SJSA1 (cell line): ENCODE measurements around the gene FBXL19. TPM values are rescaled to one million over a fixed set of nuclear protein-coding genes. Genes with fewer than 3 reads are reported as not detected.

ENCODE experiments used
- DNase-seq, 2 experiments: peaks; one replicate each; pipeline ENCODE4 v3.0.0-alpha.2; 2015 to 2020; ENCODE audit warnings: low spot score in 2 of 2, low read depth in 1 of 2
- H3K27ac ChIP-seq: fragments of 250-450 bp; sonication (Bioruptor Pico); 2 replicates; pipeline ENCODE4 v1.5.1; 2020; ENCODE audit warnings: mild to moderate bottlenecking, moderate library complexity
- H3K27me3 ChIP-seq: fragments of 250-450 bp; sonication (Bioruptor Pico); replicated peaks from 2 replicates; pipeline ENCODE4 v1.5.1; 2020; ENCODE audit warnings: mild to moderate bottlenecking, moderate library complexity
- H3K36me3 ChIP-seq: fragments of 250-450 bp; sonication (Bioruptor Pico); 2 replicates; pipeline ENCODE4 v1.5.1; 2020; ENCODE audit warnings: mild to moderate bottlenecking
- H3K4me1 ChIP-seq: fragments of 250-450 bp; sonication (Bioruptor Pico); replicated peaks from 2 replicates; pipeline ENCODE4 v1.6.1; 2021; ENCODE audit warnings: mild to moderate bottlenecking
- H3K4me3 ChIP-seq: fragments of 250-450 bp; sonication (Bioruptor Pico); 2 replicates; pipeline ENCODE4 v1.5.1; 2020; ENCODE audit warnings: mild to moderate bottlenecking
- H3K9me3 ChIP-seq: fragments of 250-450 bp; sonication (Bioruptor Pico); replicated peaks from 2 replicates; pipeline ENCODE4 v1.5.1; 2020; ENCODE audit warnings: mild to moderate bottlenecking
- total RNA-seq: library from RNA; depleted of rRNA; stranded (reverse); fragments of >200 nt; shearing (Covaris generic); gene quantifications from 2 replicates; pipeline ENCODE4 v1.2.3, GENCODE V29; 2014; rRNA removed

Gene FBXL19
- 7.1 and 8.9 TPM in 2 replicates for total RNA-seq

GRCh38 chr16:30923554-30924075, at the start of gene FBXL19:
FBXL19 (plus strand) TSS chr16:30923572; CDS start chr16:30925755, 2,183 bp downstream.
- Histone ChIP-seq H3K27ac (peak within 1 kb of the TSS; percentile 80), H3K27me3 (no peaks in the 10 kb centered on the region), H3K4me1 (no peaks in the 10 kb centered on the region), H3K4me3 (peak within 1 kb of the TSS; percentile 57), H3K9me3 (no peaks in the 10 kb centered on the region), H3K36me3 (peaks cover 10% of the 10 kb centered on the region)
- DNase-seq, result no peak

- Histone ChIP-seq H3K9me3 (no peaks in the 10 kb centered on the region), H3K27me3 (no peaks in the 10 kb centered on the region), H3K27ac (peak overlapping the region; percentile 77), H3K4me1 (peaks cover 17% of the 10 kb centered on the region), H3K4me3 (peak overlapping the region; percentile 66), H3K36me3 (peaks cover 28% of the 10 kb centered on the region)
- no peak for DNase-seq
These were observed 49.0 kb upstream of the FBXL19 start for GRCh38 chr16:30874244-30874820.

- Histone ChIP-seq H3K4me3 (peak overlapping the region; percentile 66), H3K27me3 (no peaks in the 10 kb centered on the region), H3K4me1 (peaks cover 17% of the 10 kb centered on the region), H3K36me3 (peaks cover 29% of the 10 kb centered on the region), H3K27ac (peak overlapping the region; percentile 77), H3K9me3 (no peaks in the 10 kb centered on the region)
- DNase-seq, result peak; percentile 87 to 92
These were observed 48.3 kb upstream of the FBXL19 start for GRCh38 chr16:30874821-30875717.

- peaks cover 29% of the 10 kb centered on the region for H3K36me3 ChIP-seq
- H3K27me3 ChIP-seq, result no peaks in the 10 kb centered on the region
- H3K4me1 ChIP-seq, result peaks cover 17% of the 10 kb centered on the region
- DNase-seq, result peak in 1 of 2 experiments; percentile 8
- H3K27ac ChIP-seq, result peak overlapping the region; percentile 77
- H3K4me3 ChIP-seq, result peak overlapping the region; percentile 66
- H3K9me3 ChIP-seq, result no peaks in the 10 kb centered on the region
These were observed 47.2 kb upstream of the FBXL19 start for GRCh38 chr16:30875871-30876801.

- Histone ChIP-seq H3K27ac (no peak overlapping the region), H3K36me3 (peaks cover 25% of the 10 kb centered on the region), H3K9me3 (no peaks in the 10 kb centered on the region), H3K27me3 (no peaks in the 10 kb centered on the region), H3K4me1 (peaks cover 17% of the 10 kb centered on the region), H3K4me3 (no peak overlapping the region; the same call in 1 of the 2 replicates)
- DNase-seq, result no peak
These were observed 46.5 kb upstream of the FBXL19 start for GRCh38 chr16:30876867-30877266.

GRCh38 chr16:30882429-30883310, 40.7 kb upstream of the FBXL19 start:
- H3K36me3 ChIP-seq, result peaks cover 47% of the 10 kb centered on the region
- DNase-seq, result no peak

GRCh38 chr16:30884760-30885159, 38.6 kb upstream of the FBXL19 start:
- no peak for DNase-seq
- Histone ChIP-seq H3K27ac (no peak overlapping the region), H3K4me3 (no peak overlapping the region), H3K9me3 (no peaks in the 10 kb centered on the region), H3K36me3 (peaks cover 53% of the 10 kb centered on the region), H3K27me3 (no peaks in the 10 kb centered on the region), H3K4me1 (no peaks in the 10 kb centered on the region)

More at GRCh38 chr16:30882429-30883310, 40.7 kb upstream of the FBXL19 start:
- no peaks in the 10 kb centered on the region for H3K9me3 ChIP-seq
- H3K27ac ChIP-seq, result no peak overlapping the region
- H3K4me3 ChIP-seq, result no peak overlapping the region
- H3K27me3 ChIP-seq, result no peaks in the 10 kb centered on the region
- H3K4me1 ChIP-seq, result no peaks in the 10 kb centered on the region

GRCh38 chr16:30885196-30885595, 38.2 kb upstream of the FBXL19 start:
- no peaks in the 10 kb centered on the region for H3K27me3 ChIP-seq
- H3K4me3 ChIP-seq, result no peak overlapping the region
- peaks cover 56% of the 10 kb centered on the region for H3K36me3 ChIP-seq
- no peak overlapping the region for H3K27ac ChIP-seq
- DNase-seq, result no peak
- no peaks in the 10 kb centered on the region for H3K9me3 ChIP-seq
- no peaks in the 10 kb centered on the region for H3K4me1 ChIP-seq

- Histone ChIP-seq H3K4me1 (no peaks in the 10 kb centered on the region), H3K27ac (no peak overlapping the region), H3K9me3 (no peaks in the 10 kb centered on the region), H3K4me3 (no peak overlapping the region), H3K36me3 (peaks cover 58% of the 10 kb centered on the region), H3K27me3 (no peaks in the 10 kb centered on the region)
- no peak for DNase-seq
These were observed 37.2 kb upstream of the FBXL19 start for GRCh38 chr16:30886145-30886544.

- H3K9me3 ChIP-seq, result no peaks in the 10 kb centered on the region
- DNase-seq, result no peak
- peaks cover 4% of the 10 kb centered on the region for H3K4me1 ChIP-seq
- H3K27me3 ChIP-seq, result no peaks in the 10 kb centered on the region
- peaks cover 68% of the 10 kb centered on the region for H3K36me3 ChIP-seq
- H3K4me3 ChIP-seq, result no peak overlapping the region
- no peak overlapping the region for H3K27ac ChIP-seq
These were observed 35.4 kb upstream of the FBXL19 start for GRCh38 chr16:30887927-30888326.

GRCh38 chr16:30888856-30889499, 34.4 kb upstream of the FBXL19 start:
- Histone ChIP-seq H3K36me3 (peaks cover 72% of the 10 kb centered on the region), H3K27me3 (no peaks in the 10 kb centered on the region), H3K4me1 (peaks cover 12% of the 10 kb centered on the region), H3K27ac (no peak overlapping the region), H3K4me3 (no peak overlapping the region), H3K9me3 (no peaks in the 10 kb centered on the region)
- DNase-seq, result no peak

- no peak overlapping the region for H3K4me3 ChIP-seq
- H3K27me3 ChIP-seq, result no peaks in the 10 kb centered on the region
- peaks cover 19% of the 10 kb centered on the region for H3K4me1 ChIP-seq
- no peak overlapping the region for H3K27ac ChIP-seq
- no peaks in the 10 kb centered on the region for H3K9me3 ChIP-seq
- peaks cover 70% of the 10 kb centered on the region for H3K36me3 ChIP-seq
- DNase-seq, result no peak
These were observed 33.7 kb upstream of the FBXL19 start for GRCh38 chr16:30889721-30890120.
